Endometrium (tissue), 2 donors: ENCODE measurements around the gene MBP.

Source experiments
- FAIRE-seq: peaks from 2 replicates; lab custom pipeline; 2012; peaks lifted over from hg19 to GRCh38; lab: Jason Lieb, UNC
- donor health status: control.
- donor health status: control.

The MBP gene

GRCh38 chr18:77100751-77101355 lies 31.7 kb downstream of the MBP start:
- no peak for FAIRE-seq

DNA sequence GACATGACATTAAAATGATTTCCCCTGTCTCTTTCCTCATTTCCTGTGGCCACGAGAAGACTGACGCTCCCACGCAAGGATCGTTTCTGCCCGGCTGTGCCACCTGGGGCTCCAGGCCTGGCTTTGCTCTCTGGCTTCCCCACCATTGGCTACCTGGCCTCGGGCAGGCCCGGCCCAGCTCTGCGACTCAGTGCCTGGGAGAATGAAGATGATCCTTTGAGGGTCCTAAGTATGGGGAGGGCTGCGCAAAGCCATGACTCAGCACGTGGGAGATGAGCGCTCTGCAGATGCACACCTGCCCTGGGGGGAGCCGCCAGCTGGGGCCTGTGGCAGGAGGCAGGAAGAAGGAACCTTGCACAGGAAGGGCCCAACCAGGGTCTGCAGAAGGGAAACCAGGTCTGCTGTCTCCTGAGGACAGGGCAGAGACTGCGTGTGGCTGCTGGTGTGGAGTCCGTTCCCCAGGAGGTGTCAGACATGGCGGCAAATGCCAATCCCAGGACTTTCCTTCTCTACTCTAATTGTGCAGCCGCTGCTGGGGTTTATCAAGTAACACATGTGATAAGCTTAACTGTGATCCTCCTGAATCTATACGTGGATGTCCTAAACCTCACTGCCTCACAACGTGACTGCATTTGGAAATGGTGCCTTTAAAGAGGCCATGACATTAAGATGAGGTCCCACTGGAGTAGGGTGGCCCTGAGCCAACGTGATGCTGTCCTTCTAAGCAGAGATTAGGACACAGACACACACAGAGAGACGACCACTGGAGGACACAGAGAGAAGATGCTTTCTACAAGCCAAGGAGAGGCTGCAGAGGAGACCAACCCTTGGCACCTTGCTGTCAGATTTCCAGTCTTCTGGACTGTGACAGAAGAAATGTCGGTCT lies 32.9 kb downstream of the MBP start:
- FAIRE-seq, result no peak

- FAIRE-seq, result no peak
Measured at GRCh38 chr18:77098538-77099174, 33.9 kb downstream of the MBP start.

DNA sequence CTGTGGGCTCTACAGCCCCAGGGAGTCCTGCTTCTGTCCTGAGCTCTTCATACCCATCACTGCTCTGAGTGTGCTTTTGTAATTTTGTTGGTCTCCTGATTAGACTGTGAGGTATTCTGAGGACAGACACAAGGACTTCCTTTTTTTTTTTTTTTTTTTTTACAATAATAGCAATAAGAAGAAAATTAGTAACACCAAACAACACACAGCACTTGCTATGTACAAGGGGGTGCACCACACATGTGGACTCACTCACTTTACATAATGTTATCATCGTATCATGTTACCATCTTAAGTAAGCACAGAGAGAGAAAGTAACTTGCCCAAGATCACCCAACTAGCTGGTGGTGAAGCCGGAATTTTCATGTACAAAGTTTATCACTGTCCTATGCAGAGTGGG lies 34.6 kb downstream of the MBP start:
- FAIRE-seq, result no peak

DNA sequence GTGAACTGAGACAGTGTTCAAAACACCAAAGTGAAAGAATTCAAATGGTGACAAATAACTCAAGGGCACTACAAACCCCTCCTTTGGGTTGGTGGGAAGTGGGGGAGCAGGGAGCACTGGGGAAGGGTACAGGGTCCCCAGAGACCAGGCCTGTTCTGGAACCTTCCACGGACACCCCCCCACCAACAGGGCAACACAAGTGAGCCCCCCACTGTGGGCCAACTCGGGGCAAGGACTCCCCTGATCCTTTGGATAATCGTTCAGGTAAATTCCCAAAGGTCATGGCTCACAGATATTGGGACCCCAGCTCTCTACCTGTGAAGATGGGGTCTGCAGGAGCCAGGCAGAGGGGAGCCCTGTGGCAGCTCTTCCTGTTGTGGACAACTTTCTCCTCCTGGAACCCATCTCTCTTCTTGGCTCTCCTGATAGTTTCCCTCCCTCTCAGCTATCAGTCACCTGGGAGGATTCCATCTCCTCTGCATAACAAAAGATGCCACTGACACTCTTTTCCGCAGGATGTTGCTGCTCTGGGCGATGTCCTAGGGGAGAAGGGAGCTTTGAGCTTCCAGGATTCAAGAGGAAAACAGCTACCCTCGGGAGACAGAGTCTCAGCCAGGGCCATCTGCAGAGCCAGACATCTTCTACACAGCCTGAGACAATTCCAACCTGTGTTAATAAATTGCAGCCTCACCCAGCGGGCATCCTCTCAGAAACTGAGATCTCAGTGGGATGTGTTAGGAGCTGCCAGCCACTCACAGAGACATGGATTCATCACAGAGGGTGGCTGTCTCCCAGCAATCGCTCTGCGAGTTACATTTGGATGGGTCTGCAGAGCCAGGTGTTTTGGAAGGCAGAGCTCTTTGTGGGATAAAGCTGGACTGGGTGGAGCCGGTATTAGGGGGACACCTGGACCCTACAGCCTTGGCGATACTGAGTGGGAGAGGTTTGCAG lies 35.4 kb downstream of the MBP start:
- FAIRE-seq, result no peak

DNA sequence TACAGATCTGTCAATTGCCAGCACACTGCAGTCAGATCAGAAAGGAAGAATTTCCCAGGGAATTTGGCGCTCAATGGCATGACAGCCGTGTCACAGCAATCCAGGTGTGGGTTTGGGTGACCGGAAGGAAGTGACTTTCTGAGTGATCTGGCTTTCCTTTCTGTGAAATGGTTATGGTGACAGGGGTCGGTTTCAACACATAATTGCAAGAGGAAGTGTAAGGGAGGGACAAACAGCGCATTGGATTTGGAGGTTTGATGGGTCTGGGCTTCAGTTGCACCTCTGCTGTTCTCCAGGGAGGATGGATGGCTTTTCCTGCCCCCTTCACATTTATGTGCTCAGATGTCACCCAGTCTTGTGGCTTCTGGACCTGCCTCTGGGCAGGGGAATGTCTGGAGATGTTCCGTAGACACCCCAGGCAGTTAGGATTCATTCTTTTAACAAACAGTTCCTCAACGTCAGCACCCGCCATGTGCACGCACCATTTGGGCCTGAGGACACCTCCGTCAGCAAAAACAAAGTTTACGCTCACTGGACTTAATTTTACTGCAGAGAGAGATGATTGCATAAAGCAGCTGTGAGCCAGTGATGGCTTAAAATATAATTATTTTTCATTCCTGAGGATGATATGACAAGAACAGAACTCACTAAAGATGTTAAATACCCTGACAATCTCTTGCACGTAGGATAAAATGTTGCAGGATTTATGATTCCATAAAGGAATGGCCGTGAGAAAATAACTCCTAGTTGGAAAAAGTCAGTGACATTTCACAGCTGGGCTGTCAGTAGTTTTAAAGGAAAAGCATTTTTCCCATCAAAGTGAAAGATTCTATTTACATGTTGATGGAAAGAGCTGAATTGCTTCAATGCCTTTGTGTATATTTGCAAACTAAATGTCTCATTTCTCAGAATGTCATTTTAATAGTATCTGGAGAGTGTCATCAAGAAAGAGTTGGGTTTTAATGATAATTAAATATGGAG lies 36.9 kb downstream of the MBP start:
- peak; percentile 89 for FAIRE-seq

DNA sequence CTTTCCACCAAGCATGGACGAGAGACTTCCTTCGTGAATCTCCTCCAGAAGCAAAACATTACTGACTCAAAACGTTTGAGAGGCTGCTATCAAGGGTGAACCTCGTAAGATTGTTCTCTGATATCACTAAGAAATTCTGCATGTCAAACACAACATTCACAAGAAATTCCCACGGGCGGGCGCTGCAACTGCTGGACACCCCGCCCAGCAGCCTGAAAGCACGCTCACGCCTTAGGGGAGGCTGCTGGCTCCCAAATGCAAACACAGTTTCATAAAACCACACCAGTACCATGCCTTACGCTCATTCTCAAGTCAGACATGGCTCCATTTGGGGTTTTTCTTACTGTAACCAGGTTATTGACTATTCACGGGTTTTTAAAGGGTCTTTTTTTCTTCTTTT lies 39.0 kb downstream of the MBP start:
- no peak for FAIRE-seq

- no peak for FAIRE-seq
Measured at GRCh38 chr18:77093067-77093430, 39.5 kb downstream of the MBP start.

DNA sequence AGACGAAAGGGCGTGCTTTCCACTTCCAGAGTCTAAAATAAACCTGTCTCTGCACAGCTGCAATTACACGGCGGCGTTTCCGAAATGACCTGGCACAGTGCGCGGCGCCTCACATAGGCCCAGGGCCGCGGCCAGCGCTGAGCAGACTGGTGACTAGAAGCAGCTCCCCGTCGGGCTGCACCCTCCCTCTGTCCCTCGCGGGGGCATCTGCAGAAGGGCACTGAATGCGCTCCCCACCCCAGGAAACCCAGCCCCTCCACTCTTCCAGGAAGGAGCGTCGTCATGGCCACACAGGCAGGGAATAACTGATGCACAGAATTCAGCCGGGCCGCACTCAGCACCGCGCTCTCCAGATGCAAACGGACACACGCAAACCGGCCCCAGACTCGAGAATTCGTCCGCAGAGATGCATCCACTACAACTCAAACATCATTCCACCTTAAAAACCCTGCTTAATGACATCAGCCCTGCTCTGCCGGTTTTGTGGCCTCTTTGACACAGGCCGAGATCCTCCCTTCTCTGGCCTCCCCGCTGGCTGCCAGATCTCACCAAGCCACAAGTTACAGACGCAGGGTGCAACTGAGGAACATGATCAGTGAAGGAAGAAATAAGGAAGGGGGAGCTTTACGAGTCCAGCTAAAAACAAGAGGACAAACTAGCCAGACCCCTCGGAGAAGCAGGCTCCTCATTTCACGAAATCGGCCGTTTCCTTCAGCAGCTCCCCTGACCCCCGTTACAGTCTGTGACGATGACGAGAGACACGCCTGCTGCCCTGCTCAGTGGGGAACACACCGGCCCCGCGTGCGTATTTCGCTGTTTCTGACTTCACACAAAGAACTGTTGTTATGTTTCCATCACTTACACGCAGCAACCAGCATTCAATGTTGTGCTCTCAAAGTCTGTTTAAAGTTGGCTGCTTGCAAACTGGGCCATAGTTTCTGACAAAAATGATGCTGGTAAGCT lies 40.2 kb downstream of the MBP start:
- no peak for FAIRE-seq

GRCh38 chr18:77091366-77091765 lies 41.2 kb downstream of the MBP start:
- no peak for FAIRE-seq

DNA sequence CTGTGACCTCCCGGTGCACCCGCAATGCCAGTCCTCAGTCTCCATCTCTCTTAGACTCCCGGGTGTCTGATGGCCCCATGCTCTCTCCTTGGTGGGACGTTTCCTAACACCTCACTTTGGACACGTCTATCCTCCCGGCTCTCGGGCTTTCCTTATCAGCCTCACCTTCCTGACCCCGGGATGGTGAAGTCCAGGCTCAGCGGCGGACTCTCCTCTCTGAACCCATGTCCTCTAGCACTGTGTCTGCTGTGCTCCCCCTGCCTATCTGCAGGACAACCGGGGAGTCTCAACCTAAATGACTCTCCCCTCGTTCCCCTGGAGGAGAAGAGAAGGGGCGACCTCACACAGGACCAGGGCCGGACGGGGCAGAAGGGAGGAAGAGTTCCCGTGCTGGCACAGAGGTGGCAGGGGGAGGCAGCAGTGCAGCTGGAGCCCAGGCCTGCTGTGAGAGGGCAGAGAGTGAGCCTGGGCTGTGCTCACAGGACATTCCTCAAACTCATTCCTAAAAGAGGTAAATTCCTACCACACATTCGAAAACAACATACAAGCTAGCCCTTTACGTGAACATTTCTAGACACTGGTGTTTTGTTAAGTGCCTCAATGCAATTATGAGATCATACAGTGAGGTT lies 41.9 kb downstream of the MBP start:
- FAIRE-seq, result no peak

DNA sequence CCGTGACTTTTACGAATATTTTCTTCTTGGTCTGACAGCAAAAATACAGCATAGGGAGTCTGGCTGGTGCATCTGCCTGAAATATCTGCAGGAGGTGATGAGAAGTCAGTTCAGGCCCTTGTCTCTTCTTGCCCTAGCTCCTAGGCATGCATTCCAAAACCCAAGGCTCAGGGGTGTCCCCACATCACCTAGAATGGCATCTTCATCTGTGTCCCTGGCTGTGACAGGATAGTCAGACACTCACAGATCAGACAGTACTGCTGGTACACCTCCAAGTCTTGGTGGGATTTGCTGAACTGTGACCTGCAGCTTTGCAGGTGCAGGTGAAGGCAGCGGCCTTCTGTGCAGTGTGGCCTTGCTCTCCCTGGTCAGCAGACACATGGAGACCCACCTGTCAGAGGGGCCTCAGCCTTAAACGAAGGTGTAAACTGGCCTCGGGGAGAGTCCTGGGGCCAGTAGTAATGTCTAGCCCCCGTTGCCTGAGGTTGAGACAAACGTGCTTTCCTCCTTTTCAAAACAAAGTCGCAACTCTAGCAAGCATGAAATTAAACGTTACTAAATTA lies 42.8 kb downstream of the MBP start:
- FAIRE-seq, result no peak

DNA sequence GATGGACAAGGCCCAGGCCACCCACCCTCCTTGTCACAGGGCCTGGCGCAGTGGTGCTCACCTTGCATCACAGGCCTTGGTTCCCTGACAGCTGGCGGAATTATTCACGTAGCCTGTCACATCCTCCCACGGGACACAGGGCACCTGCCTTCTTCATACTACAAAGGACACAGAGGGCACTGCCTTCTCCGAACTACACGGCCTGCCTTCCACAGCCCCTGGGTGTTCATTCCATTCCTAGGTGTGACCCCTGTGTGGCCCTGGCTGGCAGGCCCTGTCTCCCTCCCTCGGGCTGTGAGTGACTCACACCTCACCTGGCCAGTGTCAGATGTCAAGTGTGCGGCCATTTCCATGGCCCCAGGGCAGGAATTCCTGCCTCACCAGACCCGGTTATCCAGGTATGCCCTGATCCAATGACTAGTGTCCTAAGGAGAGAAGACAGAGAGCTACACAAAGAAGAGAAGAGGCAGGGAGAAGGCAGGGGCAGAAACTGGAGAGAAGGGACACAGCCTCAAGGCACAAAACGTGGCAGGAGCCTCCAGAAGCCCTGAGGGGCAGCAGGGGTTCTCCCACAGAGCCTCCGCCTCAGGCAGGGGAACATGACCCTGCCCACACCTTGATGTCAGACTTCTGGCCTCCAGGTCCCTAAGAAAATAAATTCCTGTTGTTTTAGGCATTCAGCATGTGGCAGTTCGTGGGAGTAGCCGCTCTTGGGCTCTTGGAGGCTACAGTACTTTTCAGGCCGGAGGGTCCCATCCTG lies 43.4 kb downstream of the MBP start:
- no peak for FAIRE-seq

- no peak for FAIRE-seq
Measured at GRCh38 chr18:77087393-77088141, 45.0 kb downstream of the MBP start.

GRCh38 chr18:77086656-77087392 lies 45.8 kb downstream of the MBP start:
- FAIRE-seq, result no peak

- no peak for FAIRE-seq
Measured at GRCh38 chr18:77086034-77086433, 46.5 kb downstream of the MBP start.

- no peak for FAIRE-seq
Measured at GRCh38 chr18:77084688-77085035, 47.9 kb downstream of the MBP start.
